HG03025 (cell line): Measurements from ENCODE around the gene MIEF2.

Experiments used
- ATAC-seq: cut with Tn5 transposase; IDR thresholded peaks from one replicate; pipeline ENCODE4 v1.9.1; 2021; ENCODE audit warnings: mild to moderate bottlenecking, moderate library complexity; ENCODE audit not compliant: unreplicated experiment, low FRiP score

Gene MIEF2

GRCh38 chr17:18234853-18235380 is 25.5 kb upstream of the MIEF2 start:
- no peak for ATAC-seq

GRCh38 chr17:18235743-18236256 is 24.7 kb upstream of the MIEF2 start:
- ATAC-seq = no peak

- no peak for ATAC-seq
Measured at GRCh38 chr17:18236494-18236893, 24.0 kb upstream of the MIEF2 start.

- no peak for ATAC-seq
Measured at GRCh38 chr17:18237461-18237860, 23.0 kb upstream of the MIEF2 start.

GRCh38 chr17:18238299-18238698 is 22.2 kb upstream of the MIEF2 start:
- no peak for ATAC-seq

GRCh38 chr17:18240449-18240848 is 20.0 kb upstream of the MIEF2 start:
- no peak for ATAC-seq

- no peak for ATAC-seq
Measured at GRCh38 chr17:18241229-18241871, 19.1 kb upstream of the MIEF2 start.

- no peak for ATAC-seq
Measured at GRCh38 chr17:18245038-18245776, 15.3 kb upstream of the MIEF2 start.

- no peak for ATAC-seq
Measured at GRCh38 chr17:18246109-18246725, 14.2 kb upstream of the MIEF2 start.

GRCh38 chr17:18246880-18247612 is 13.4 kb upstream of the MIEF2 start:
- ATAC-seq = no peak

- ATAC-seq = no peak
Measured at GRCh38 chr17:18247613-18248001, 12.9 kb upstream of the MIEF2 start.

GRCh38 chr17:18248300-18248731 is 12.1 kb upstream of the MIEF2 start:
- no peak for ATAC-seq

GRCh38 chr17:18248811-18249210 is 11.7 kb upstream of the MIEF2 start:
- ATAC-seq = no peak

- ATAC-seq = no peak
Measured at GRCh38 chr17:18250259-18250658, 10.2 kb upstream of the MIEF2 start.

GRCh38 chr17:18250708-18251107 is 9.8 kb upstream of the MIEF2 start:
- ATAC-seq = no peak

- ATAC-seq = no peak
Measured at GRCh38 chr17:18251204-18251603, 9.3 kb upstream of the MIEF2 start.

GRCh38 chr17:18252160-18252559 is 8.3 kb upstream of the MIEF2 start:
- ATAC-seq = no peak

- ATAC-seq = no peak
Measured at GRCh38 chr17:18253187-18253884, 7.1 kb upstream of the MIEF2 start.

- ATAC-seq = no peak
Measured at GRCh38 chr17:18253947-18254821, 6.3 kb upstream of the MIEF2 start.
